GM10248 (cell line): ENCODE measurements around the gene TRDN.

Source experiments
- CTCF ChIA-PET: fragments of 300-600 bp; sonication (Branson Sonifier 250); formaldehyde crosslinking; extraction: SDS; loops from one replicate; lab custom pipeline; 2021; ENCODE audit warnings: antibody characterized with exemption; lab: Yijun Ruan, JAX
- POLR2A ChIA-PET: fragments of 350-650 bp; sonication (Branson Sonifier 250); formaldehyde crosslinking; extraction: SDS; loops from one replicate; lab custom pipeline; 2020; ENCODE audit warnings: antibody characterized with exemption; lab: Yijun Ruan, JAX
- DNase-seq: peaks from one replicate; pipeline ENCODE4 v3.0.0; 2012; ENCODE audit errors: extremely low spot score
- CTCF ChIP-seq: IDR thresholded peaks from 2 replicates; pipeline ENCODE4 v1.5.1; 2012; ENCODE audit warnings: mild to moderate bottlenecking, low read depth; ENCODE audit errors: extremely low read depth, missing control alignments, control extremely low read depth

The TRDN gene

GRCh38 chr6:123529843-123530242, 106.9 kb downstream of the TRDN start:
- no peak for DNase-seq
- no peak for TF ChIP-seq CTCF
- ChIA-PET POLR2A (no interaction called here), CTCF (interaction anchor here (1.0 to 1.5 kb wide), 3 partner anchors 8 to 38 kb away, joined by 3 to 4 read pairs (median 3); no protein-coding TSS in a partner anchor)

GRCh38 chr6:123529058-123529457, 107.7 kb downstream of the TRDN start:
- ChIA-PET CTCF (interaction anchor here (1.3 to 1.5 kb wide), 2 partner anchors 9 to 37 kb away, joined by 4 to 8 read pairs; no protein-coding TSS in a partner anchor), POLR2A (no interaction called here)
- no peak for TF ChIP-seq CTCF
- no peak for DNase-seq

GRCh38 chr6:123527406-123527805, 109.3 kb downstream of the TRDN start:
- ChIA-PET POLR2A (no interaction called here), CTCF (no interaction called here)
- no peak for DNase-seq
- no peak for TF ChIP-seq CTCF

GRCh38 chr6:123526128-123526527, 110.6 kb downstream of the TRDN start:
- CTCF ChIA-PET = no interaction called here
- no peak for TF ChIP-seq CTCF
- POLR2A ChIA-PET = no interaction called here
- no peak for DNase-seq

GRCh38 chr6:123524781-123525180, 112.0 kb downstream of the TRDN start:
- ChIA-PET CTCF (no interaction called here), POLR2A (no interaction called here)
- no peak for TF ChIP-seq CTCF
- DNase-seq = no peak

GRCh38 chr6:123520217-123520616, 116.5 kb downstream of the TRDN start:
- no peak for DNase-seq
- POLR2A ChIA-PET = no interaction called here
- CTCF ChIA-PET = interaction anchor here (1.1 kb wide), 1 partner anchor 13 kb away, joined by 3 read pairs; no protein-coding TSS in a partner anchor

More at GRCh38 chr6:123520217-123520616, 116.5 kb downstream of the TRDN start:
- no peak for TF ChIP-seq CTCF
